Liver (tissue), 9 donors: ENCODE measurements around the gene PPA1. TPM values are rescaled to one million over a fixed set of nuclear protein-coding genes. Genes with fewer than 3 reads are reported as not detected.
"Not testable (repeated sequence)": the region's sequence is repeated elsewhere in the genome, so short reads cannot be mapped to it uniquely, and the experiment has no call there.

Experiments used
- DNase-seq: peaks from one replicate; pipeline ENCODE4 v3.0.0-alpha.2; 2017; ENCODE audit warnings: low spot score
- H3K27ac ChIP-seq, 2 donors: one replicate each; pipeline ENCODE4 v1.7.0; 2013; ENCODE audit warnings: inconsistent platforms in 2 of 2, low read length in 2 of 2, control low read depth in 1 of 2, low read depth in 1 of 2, mild to moderate bottlenecking in 1 of 2
- H3K27me3 ChIP-seq, 4 donors: one replicate each; pipeline versions ENCODE4 v1.6.1 to v1.7.0; 2013; ENCODE audit warnings: low read length in 3 of 4, inconsistent platforms in 1 of 4, mild to moderate bottlenecking in 1 of 4, moderate library complexity in 1 of 4; ENCODE audit not compliant: control insufficient read depth in 4 of 4, insufficient read depth in 4 of 4
- H3K36me3 ChIP-seq, 4 donors: one replicate each; pipeline versions ENCODE4 v1.6.1 to v1.7.0; 2013; ENCODE audit warnings: low read length in 3 of 4, mild to moderate bottlenecking in 3 of 4, low read depth in 1 of 4, moderate library complexity in 1 of 4; ENCODE audit not compliant: control insufficient read depth in 4 of 4, insufficient read depth in 3 of 4
- H3K4me1 ChIP-seq, 4 donors: one replicate each; pipeline versions ENCODE4 v1.6.1 to v1.7.0; 2013; ENCODE audit warnings: low read length in 3 of 4, mild to moderate bottlenecking in 3 of 4, moderate library complexity in 1 of 4; ENCODE audit not compliant: control insufficient read depth in 4 of 4, insufficient read depth in 4 of 4
- H3K4me3 ChIP-seq, 3 donors: one replicate each; pipeline versions ENCODE4 v1.6.1 to v1.7.0; 2013; ENCODE audit warnings: low read length in 3 of 3, control low read depth in 1 of 3, low read depth in 1 of 3, mild to moderate bottlenecking in 1 of 3
- H3K9ac ChIP-seq, 2 donors: one replicate each; pipeline ENCODE4 v1.7.0; 2013; ENCODE audit warnings: low read length in 2 of 2, mild to moderate bottlenecking in 2 of 2, moderate library complexity in 2 of 2, control low read depth in 1 of 2, low read depth in 1 of 2
- H3K9me3 ChIP-seq, 4 donors: one replicate each; pipeline versions ENCODE4 v1.6.1 to v1.7.0; 2013; ENCODE audit warnings: low read length in 3 of 4; ENCODE audit not compliant: control insufficient read depth in 4 of 4
- EGR1 ChIP-seq, 2 donors: IDR thresholded peaks; 2 replicates each; pipeline ENCODE4 v1.6.1; 2016 to 2018; ENCODE audit warnings: antibody characterized with exemption in 2 of 2, low read depth in 2 of 2
- FOXA2 ChIP-seq: IDR thresholded peaks from 2 replicates; pipeline ENCODE4 v1.6.1; 2016; ENCODE audit warnings: antibody characterized with exemption
- GABPA ChIP-seq, 2 donors: IDR thresholded peaks in 1 of 2; conservative IDR thresholded peaks in 1 of 2; 2 replicates each; pipeline ENCODE4 v1.6.1; 2016; ENCODE audit warnings: antibody characterized with exemption in 2 of 2, mild to moderate bottlenecking in 1 of 2, moderate library complexity in 1 of 2
- HNF4A ChIP-seq, 2 donors: conservative IDR thresholded peaks; 2 replicates each; pipeline ENCODE4 v1.6.1; 2016; ENCODE audit warnings: antibody characterized with exemption in 2 of 2, mild to moderate bottlenecking in 2 of 2
- JUND ChIP-seq, 2 donors: IDR thresholded peaks; 2 replicates each; pipeline ENCODE4 v1.6.1; 2016; ENCODE audit warnings: antibody characterized with exemption in 2 of 2
- NR2F2 ChIP-seq: IDR thresholded peaks from 2 replicates; pipeline ENCODE4 v1.6.1; 2016; ENCODE audit warnings: antibody characterized with exemption
- RAD21 ChIP-seq, 2 donors: IDR thresholded peaks; 2 replicates each; pipeline ENCODE4 v1.6.1; 2016; ENCODE audit warnings: antibody characterized with exemption in 2 of 2, mild to moderate bottlenecking in 2 of 2
- REST ChIP-seq: IDR thresholded peaks from 2 replicates; pipeline ENCODE4 v1.6.1; 2016; ENCODE audit warnings: antibody characterized with exemption, mild to moderate bottlenecking
- RXRA ChIP-seq, 2 donors: IDR thresholded peaks; 2 replicates each; pipeline ENCODE4 v1.6.1; 2017 to 2018; ENCODE audit warnings: antibody characterized with exemption in 2 of 2, mild to moderate bottlenecking in 1 of 2
- SP1 ChIP-seq: IDR thresholded peaks from 2 replicates; pipeline ENCODE4 v1.6.1; 2018; ENCODE audit warnings: antibody characterized with exemption, mild to moderate bottlenecking
- TAF1 ChIP-seq: conservative IDR thresholded peaks from 2 replicates; pipeline ENCODE4 v1.6.1; 2016; ENCODE audit warnings: antibody characterized with exemption, mild to moderate bottlenecking
- YY1 ChIP-seq: IDR thresholded peaks from 2 replicates; pipeline ENCODE4 v1.6.1; 2016; ENCODE audit warnings: antibody characterized with exemption, mild to moderate bottlenecking
- ZBTB33 ChIP-seq: IDR thresholded peaks from 2 replicates; pipeline ENCODE4 v1.6.1; 2016; ENCODE audit warnings: antibody characterized with exemption
- WGBS: extraction: QIAGEN DNeasy Blood & Tissue Kit; methylation state at CpG from one replicate; pipeline ENCODE4 v1.1.7; 2013; 5-methylcytosine and 5-hydroxymethylcytosine counted together
- polyA plus RNA-seq, 2 donors: library from polyadenylated mRNA; stranded (reverse) in 1 of 2; unstranded in 1 of 2; fragments of 200-250 nt in 1 of 2; fragments of >200 nt in 1 of 2; fragmentation: Nextera tagmentation in 1 of 2; extraction: Ambion mirVana in 1 of 2; gene quantifications; one replicate each; pipeline versions ENCODE4 v1.2.1 to v1.2.3, GENCODE V29; 2013 to 2015
- total RNA-seq, 2 donors: library from RNA; depleted of rRNA; stranded (reverse); fragments of >200 nt; gene quantifications; one replicate each; pipeline ENCODE4 v1.2.3, GENCODE V29; 2014
- TF ChIP-seq, protein P1 (sequence below): IDR thresholded peaks from 2 replicates; pipeline ENCODE4 v1.6.1; 2016; ENCODE audit warnings: antibody characterized with exemption
- TF ChIP-seq, protein P2 (sequence below): fragments of 150-350 bp; IDR thresholded peaks from 2 replicates; pipeline ENCODE4 v1.5.1; 2017; ENCODE audit warnings: improper control_type of control experiment, low read depth, low read length; ENCODE audit not compliant: missing input control
- donor health status: healthy.
- donor health status: healthy.
- donor health status: healthy.
- donor health status: healthy.
- donor health status: healthy.

The PPA1 gene
- total and polyA plus RNA-seq, 4 donors = 91.1 to 111 (median 99.4) TPM

DNA sequence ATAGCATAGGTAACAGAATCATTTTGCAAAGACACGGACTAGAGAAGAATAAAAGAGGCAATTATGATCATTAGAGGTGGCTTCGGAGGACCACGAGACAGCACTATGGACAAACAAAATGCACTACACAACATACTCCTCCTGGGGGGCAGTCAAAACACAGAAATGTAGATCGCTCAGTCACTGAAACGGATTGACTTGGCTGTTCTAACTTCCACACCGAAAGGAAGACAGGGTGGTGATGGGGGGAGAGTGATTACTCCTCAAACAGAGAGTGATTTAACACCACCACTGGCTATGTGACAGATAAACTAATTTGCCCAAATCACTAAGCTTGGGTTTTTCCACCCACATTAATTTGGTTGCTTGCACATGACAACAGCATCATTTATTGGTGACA lies 14.1 kb upstream of the PPA1 start:
- no peaks in the 10 kb centered on the region for H3K36me3 ChIP-seq
- TF ChIP-seq, protein P1, sequence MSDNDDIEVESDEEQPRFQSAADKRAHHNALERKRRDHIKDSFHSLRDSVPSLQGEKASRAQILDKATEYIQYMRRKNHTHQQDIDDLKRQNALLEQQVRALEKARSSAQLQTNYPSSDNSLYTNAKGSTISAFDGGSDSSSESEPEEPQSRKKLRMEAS = no peak
- TF ChIP-seq EGR1 (IDR thresholded peaks at IDR 0.05; ENCODE audit: low read depth in 2 of 2) = no peak
- no peak for TF ChIP-seq GABPA (IDR thresholded peaks at IDR 0.05 in 1 of 2, conservative IDR thresholded peaks at IDR 0.05 in 1 of 2)
- TF ChIP-seq HNF4A (conservative IDR thresholded peaks at IDR 0.05) = no peak
- no peak for TF ChIP-seq REST
- no peak for TF ChIP-seq FOXA2
- TF ChIP-seq SP1 = no peak
- TF ChIP-seq YY1 = no peak
- no peak for TF ChIP-seq NR2F2
- H3K9ac ChIP-seq = no peak overlapping the region
- H3K9me3 ChIP-seq = no peaks in the 10 kb centered on the region
- no peak overlapping the region for H3K4me3 ChIP-seq
- no peaks in the 10 kb centered on the region for H3K27me3 ChIP-seq
- H3K27ac ChIP-seq = no peak overlapping the region
- 79% methylated on average over 6 of the region's 6 CpGs for WGBS
- no peaks in the 10 kb centered on the region for H3K4me1 ChIP-seq
- DNase-seq = no peak

DNA sequence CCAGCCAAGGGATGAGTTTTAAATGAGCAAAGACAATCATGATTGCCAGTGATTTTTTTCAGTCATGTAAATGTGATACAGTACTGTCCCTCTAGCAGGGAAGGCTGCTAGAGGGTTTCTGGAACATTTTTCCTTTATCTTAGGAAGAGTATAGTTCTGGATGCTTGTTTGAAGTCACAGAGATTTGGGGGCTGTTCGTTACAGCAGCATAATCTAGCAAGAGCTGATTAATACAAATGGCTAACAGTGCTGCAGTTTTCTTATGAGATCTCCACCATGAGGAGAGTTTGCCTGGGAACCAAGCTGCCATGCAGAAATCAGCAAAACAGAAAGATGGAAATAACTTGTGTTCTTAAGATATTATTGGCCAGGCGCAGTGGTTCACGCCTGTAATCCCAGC lies 7.9 kb upstream of the PPA1 start:
- H3K27me3 ChIP-seq = no peaks in the 10 kb centered on the region
- H3K36me3 ChIP-seq = no peaks in the 10 kb centered on the region
- no peak overlapping the region for H3K9ac ChIP-seq
- no peak overlapping the region for H3K27ac ChIP-seq
- WGBS = 97% methylated on average over 3 of the region's 3 CpGs
- TF ChIP-seq ZBTB33 (no peak), YY1 (no peak), TAF1 (no peak), HNF4A (conservative IDR thresholded peaks at IDR 0.05) (no peak), NR2F2 (no peak), SP1 (no peak), RAD21 (IDR thresholded peaks at IDR 0.05) (no peak), JUND (IDR thresholded peaks at IDR 0.05) (no peak), REST (no peak), EGR1 (IDR thresholded peaks at IDR 0.05; ENCODE audit: low read depth in 2 of 2) (no peak), GABPA (IDR thresholded peaks at IDR 0.05 in 1 of 2, conservative IDR thresholded peaks at IDR 0.05 in 1 of 2) (no peak), RXRA (IDR thresholded peaks at IDR 0.05) (no peak)
- TF ChIP-seq, protein P1 = no peak
- TF ChIP-seq, protein P2, sequence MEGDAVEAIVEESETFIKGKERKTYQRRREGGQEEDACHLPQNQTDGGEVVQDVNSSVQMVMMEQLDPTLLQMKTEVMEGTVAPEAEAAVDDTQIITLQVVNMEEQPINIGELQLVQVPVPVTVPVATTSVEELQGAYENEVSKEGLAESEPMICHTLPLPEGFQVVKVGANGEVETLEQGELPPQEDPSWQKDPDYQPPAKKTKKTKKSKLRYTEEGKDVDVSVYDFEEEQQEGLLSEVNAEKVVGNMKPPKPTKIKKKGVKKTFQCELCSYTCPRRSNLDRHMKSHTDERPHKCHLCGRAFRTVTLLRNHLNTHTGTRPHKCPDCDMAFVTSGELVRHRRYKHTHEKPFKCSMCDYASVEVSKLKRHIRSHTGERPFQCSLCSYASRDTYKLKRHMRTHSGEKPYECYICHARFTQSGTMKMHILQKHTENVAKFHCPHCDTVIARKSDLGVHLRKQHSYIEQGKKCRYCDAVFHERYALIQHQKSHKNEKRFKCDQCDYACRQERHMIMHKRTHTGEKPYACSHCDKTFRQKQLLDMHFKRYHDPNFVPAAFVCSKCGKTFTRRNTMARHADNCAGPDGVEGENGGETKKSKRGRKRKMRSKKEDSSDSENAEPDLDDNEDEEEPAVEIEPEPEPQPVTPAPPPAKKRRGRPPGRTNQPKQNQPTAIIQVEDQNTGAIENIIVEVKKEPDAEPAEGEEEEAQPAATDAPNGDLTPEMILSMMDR = no peak
- H3K4me3 ChIP-seq = no peak overlapping the region
- H3K4me1 ChIP-seq = no peaks in the 10 kb centered on the region
- no peak for DNase-seq
- no peaks in the 10 kb centered on the region for H3K9me3 ChIP-seq

DNA sequence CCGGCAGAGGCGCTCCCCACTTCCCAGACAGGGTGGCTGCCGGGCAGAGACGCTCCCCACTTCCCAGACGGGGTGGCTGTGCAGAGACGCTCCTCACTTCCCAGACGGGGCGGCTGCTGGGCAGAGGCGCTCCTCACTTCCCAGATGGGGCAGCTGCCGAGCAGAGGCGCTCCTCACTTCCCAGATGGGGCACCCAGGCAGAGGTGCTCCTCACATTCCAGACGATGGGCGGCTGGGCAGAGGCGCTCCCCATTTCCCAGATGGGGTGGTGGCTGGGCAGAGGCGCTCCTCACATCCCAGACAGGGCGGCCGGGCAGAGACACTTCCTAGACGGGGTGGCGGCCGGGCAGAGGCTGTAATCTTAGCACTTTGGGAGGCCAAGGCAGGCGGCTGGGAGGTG lies 6.8 kb upstream of the PPA1 start:
- WGBS = 89% methylated on average over 21 of the region's 21 CpGs
- not testable (repeated sequence) for H3K27me3 ChIP-seq, H3K27ac ChIP-seq, H3K9ac ChIP-seq, H3K4me1 ChIP-seq, DNase-seq, H3K4me3 ChIP-seq, H3K9me3 ChIP-seq, H3K36me3 ChIP-seq
